Measurements from ENCODE around the gene KCNJ13.

- no peak for TF ChIP-seq CTCF (IDR thresholded peaks at IDR 0.05)
- no peak for TF ChIP-seq POLR2A (IDR thresholded peaks at IDR 0.05)
Measured at GRCh38 chr2:232741294-232741693, 35.1 kb downstream of the KCNJ13 start.
